ENCODE measurements around the gene CORO2A. TPM values are rescaled to one million over a fixed set of nuclear protein-coding genes. Genes with fewer than 3 reads are reported as not detected.

CORO2A gene
- total RNA-seq, 1 experiment from 2014 or later, result 19.8 TPM

GRCh38 chr9:98202252-98202651 lies 9.8 kb upstream of the CORO2A start:
- H4K20me1 ChIP-seq (ENCODE audit: insufficient read depth), result no peaks in the 10 kb centered on the region
- H3K4me1 ChIP-seq (replicated peaks; ENCODE audit: insufficient read depth), result no peaks in the 10 kb centered on the region; the same call in 1 of the 2 replicates
- no peak overlapping the region for H3K4me2 ChIP-seq
- intact Hi-C loops (cut with micrococcal nuclease; ENCODE audit: unreplicated experiment), result loop anchor here (10.0 kb wide), 1 partner anchor 593 kb away; the partner anchor contains the start of gene ANKS6
- no peak for TF ChIP-seq EZH2 (IDR thresholded peaks at IDR 0.05; ENCODE audit: low read depth)
- TF ChIP-seq, protein P1, sequence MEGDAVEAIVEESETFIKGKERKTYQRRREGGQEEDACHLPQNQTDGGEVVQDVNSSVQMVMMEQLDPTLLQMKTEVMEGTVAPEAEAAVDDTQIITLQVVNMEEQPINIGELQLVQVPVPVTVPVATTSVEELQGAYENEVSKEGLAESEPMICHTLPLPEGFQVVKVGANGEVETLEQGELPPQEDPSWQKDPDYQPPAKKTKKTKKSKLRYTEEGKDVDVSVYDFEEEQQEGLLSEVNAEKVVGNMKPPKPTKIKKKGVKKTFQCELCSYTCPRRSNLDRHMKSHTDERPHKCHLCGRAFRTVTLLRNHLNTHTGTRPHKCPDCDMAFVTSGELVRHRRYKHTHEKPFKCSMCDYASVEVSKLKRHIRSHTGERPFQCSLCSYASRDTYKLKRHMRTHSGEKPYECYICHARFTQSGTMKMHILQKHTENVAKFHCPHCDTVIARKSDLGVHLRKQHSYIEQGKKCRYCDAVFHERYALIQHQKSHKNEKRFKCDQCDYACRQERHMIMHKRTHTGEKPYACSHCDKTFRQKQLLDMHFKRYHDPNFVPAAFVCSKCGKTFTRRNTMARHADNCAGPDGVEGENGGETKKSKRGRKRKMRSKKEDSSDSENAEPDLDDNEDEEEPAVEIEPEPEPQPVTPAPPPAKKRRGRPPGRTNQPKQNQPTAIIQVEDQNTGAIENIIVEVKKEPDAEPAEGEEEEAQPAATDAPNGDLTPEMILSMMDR (conservative IDR thresholded peaks at IDR 0.05), result no peak
- CTCF ChIA-PET, result no interaction called here
- no peak overlapping the region for H3K27ac ChIP-seq
- POLR2A ChIA-PET (ENCODE audit: unreplicated experiment), result no interaction called here
- H2AFZ ChIP-seq, result no peak overlapping the region
- H3K4me3 ChIP-seq, result no peak overlapping the region
- no peak for DNase-seq
- peaks cover 11% of the 10 kb centered on the region; the same call in 1 of the 2 replicates for H3F3A ChIP-seq (ENCODE audit: insufficient read depth, low read depth)
- BruUV-seq (replicated peaks), result no TSS peak
- no peaks in the 10 kb centered on the region for H3K27me3 ChIP-seq (ENCODE audit: insufficient read depth, low read depth)
- no peaks in the 10 kb centered on the region for H3K9me3 ChIP-seq (ENCODE audit: insufficient read depth, low read depth)
- H3K9me2 ChIP-seq (ENCODE audit: insufficient read depth), result no peaks in the 10 kb centered on the region
- no peaks in the 10 kb centered on the region for H3K79me2 ChIP-seq (ENCODE audit: low read depth)
- peaks cover 4% of the 10 kb centered on the region; the same call in 1 of the 2 replicates for H3K36me3 ChIP-seq (ENCODE audit: low read depth)

- Histone ChIP-seq H3K27ac (no peak overlapping the region), H4K20me1 (ENCODE audit: insufficient read depth) (no peaks in the 10 kb centered on the region), H3K4me2 (no peak overlapping the region), H3K79me2 (ENCODE audit: low read depth) (no peaks in the 10 kb centered on the region), H3K9me3 (ENCODE audit: insufficient read depth, low read depth) (no peaks in the 10 kb centered on the region), H3K27me3 (ENCODE audit: insufficient read depth, low read depth) (no peaks in the 10 kb centered on the region), H3F3A (ENCODE audit: insufficient read depth, low read depth) (peaks cover 6% of the 10 kb centered on the region; the same call in 1 of the 2 replicates), H3K36me3 (ENCODE audit: low read depth) (peaks cover 4% of the 10 kb centered on the region; the same call in 1 of the 2 replicates), H3K9me2 (ENCODE audit: insufficient read depth) (no peaks in the 10 kb centered on the region), H3K4me1 (replicated peaks; ENCODE audit: insufficient read depth) (no peaks in the 10 kb centered on the region; the same call in 1 of the 2 replicates), H3K4me3 (no peak overlapping the region), H2AFZ (no peak overlapping the region)
- ChIA-PET CTCF (no interaction called here), POLR2A (ENCODE audit: unreplicated experiment) (no interaction called here)
- intact Hi-C loops (cut with micrococcal nuclease; ENCODE audit: unreplicated experiment), result loop anchor here (10.0 kb wide), 1 partner anchor 593 kb away; the partner anchor contains the start of gene ANKS6
- no TSS peak for BruUV-seq (replicated peaks)
- TF ChIP-seq, protein P1 (conservative IDR thresholded peaks at IDR 0.05), result no peak
- no peak for TF ChIP-seq EZH2 (IDR thresholded peaks at IDR 0.05; ENCODE audit: low read depth)
- DNase-seq, result no peak
Observed at GRCh38 chr9:98201749-98202148, 9.3 kb upstream of the CORO2A start.

DNA sequence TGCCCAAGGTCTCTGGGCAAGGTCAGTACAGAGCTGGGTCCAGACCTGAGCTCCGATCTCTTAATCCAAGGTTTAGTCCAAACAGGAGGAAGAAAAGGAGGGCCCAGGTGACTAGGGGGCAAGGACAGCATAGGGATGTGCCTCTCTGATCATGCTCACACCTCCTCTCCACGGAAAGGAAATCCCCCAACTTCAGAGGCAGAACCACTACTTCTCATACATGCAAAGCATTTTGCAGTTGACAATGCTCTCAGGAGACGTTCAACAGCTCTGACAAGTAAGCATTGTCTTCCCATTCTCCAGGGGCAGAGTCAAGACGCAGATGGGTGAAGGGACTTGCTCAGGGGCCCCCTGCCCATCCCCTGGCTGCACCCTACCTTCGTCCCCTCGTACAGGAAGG lies 8.7 kb upstream of the CORO2A start:
- TF ChIP-seq, protein P1 (conservative IDR thresholded peaks at IDR 0.05), result no peak
- TF ChIP-seq EZH2 (IDR thresholded peaks at IDR 0.05; ENCODE audit: low read depth), result no peak
- Histone ChIP-seq H3K9me3 (ENCODE audit: insufficient read depth, low read depth) (no peaks in the 10 kb centered on the region), H3K27me3 (ENCODE audit: insufficient read depth, low read depth) (no peaks in the 10 kb centered on the region), H3K79me2 (ENCODE audit: low read depth) (no peaks in the 10 kb centered on the region), H4K20me1 (ENCODE audit: insufficient read depth) (no peaks in the 10 kb centered on the region), H3K9me2 (ENCODE audit: insufficient read depth) (no peaks in the 10 kb centered on the region), H3K4me3 (no peak overlapping the region), H3K4me2 (no peak overlapping the region), H3K36me3 (ENCODE audit: low read depth) (peaks cover 4% of the 10 kb centered on the region; the same call in 1 of the 2 replicates), H3F3A (ENCODE audit: insufficient read depth, low read depth) (no peaks in the 10 kb centered on the region), H2AFZ (no peak overlapping the region), H3K4me1 (replicated peaks; ENCODE audit: insufficient read depth) (no peaks in the 10 kb centered on the region; the same call in 1 of the 2 replicates), H3K27ac (no peak overlapping the region)
- BruUV-seq (replicated peaks), result no TSS peak
- intact Hi-C loops (cut with micrococcal nuclease; ENCODE audit: unreplicated experiment), result loop anchor here (10.0 kb wide), 1 partner anchor 594 kb away; the partner anchor contains the start of gene ANKS6
- POLR2A ChIA-PET (ENCODE audit: unreplicated experiment), result no interaction called here
- CTCF ChIA-PET, result interaction anchor here (0.6 kb wide), 1 partner anchor 127 kb away, joined by 4 read pairs; no protein-coding TSS in a partner anchor
- no peak for DNase-seq
